K562 (cell line): ENCODE data around the gene SETSIP. TPM values are rescaled to one million over a fixed set of nuclear protein-coding genes. Genes with fewer than 3 reads are reported as not detected.

ENCODE experiments used
- ATAC-seq: fragments of 200-7000 bp; cut with Tn5 transposase; 3 replicates; pipeline ENCODE4 v1.9.1; 2020; ENCODE audit warnings: moderate library complexity
- BruUV-seq: library from RNA; stranded (reverse); fragments of 400-500 nt; replicated peaks from 2 replicates; lab custom pipeline; 2021; lab: Mats Ljungman, UMichigan
- CTCF ChIA-PET: fragments of 300-600 bp; formaldehyde crosslinking; extraction: SDS; loops from one replicate; lab custom pipeline; 2021; ENCODE audit warnings: low intra/inter-chr PET ratio; lab: Yijun Ruan, JAX
- POLR2A ChIA-PET: fragments of 300-600, 350-650 bp; sonication (Branson Sonifier 250); formaldehyde crosslinking; extraction: SDS; loops from one replicate; lab custom pipeline; 2021; ENCODE audit warnings: antibody characterized with exemption, inconsistent platforms; lab: Yijun Ruan, JAX
- DNase-seq, 4 experiments: peaks; one replicate each; pipeline versions ENCODE4 v3.0.0 to v3.0.0-alpha.2; 2011 to 2018; ENCODE audit warnings: low spot score in 3 of 4, mixed read lengths in 3 of 4; ENCODE audit errors: extremely low read depth in 1 of 4
- FAIRE-seq: peaks from 2 replicates; lab custom pipeline; 2011; peaks lifted over from hg19 to GRCh38; lab: Jason Lieb, UNC
- H2AFZ ChIP-seq: 2 replicates; pipeline ENCODE4 v1.6.0; 2011; ENCODE audit warnings: low read depth, low read length, control low read depth, inconsistent platforms
- H3K27ac ChIP-seq: fragments of 200-600 bp; 3 replicates; pipeline ENCODE4 v1.8.0; 2011; ENCODE audit warnings: low read depth, mild to moderate bottlenecking, control low read depth, inconsistent platforms, low read length, moderate library complexity, mixed read lengths; ENCODE audit errors: extremely low read depth
- H3K27me3 ChIP-seq, 2 experiments: fragments of 300-600 bp in 1 of 2; 2 replicates in 1 of 2; 3 replicates in 1 of 2; pipeline versions ENCODE4 v1.6.0 to v1.8.0; 2011; ENCODE audit warnings: inconsistent platforms in 2 of 2, low read length in 2 of 2, mild to moderate bottlenecking in 1 of 2, mixed read lengths in 1 of 2, moderate library complexity in 1 of 2; ENCODE audit not compliant: control insufficient read depth in 2 of 2, insufficient read depth in 2 of 2
- H3K36me3 ChIP-seq: fragments of 300-600 bp; 3 replicates; pipeline ENCODE4 v1.8.0; 2011; ENCODE audit warnings: mild to moderate bottlenecking, low read length, inconsistent platforms; ENCODE audit not compliant: control insufficient read depth, insufficient read depth
- H3K4me1 ChIP-seq, 2 experiments: fragments of 200-600 bp in 1 of 2; replicated peaks in 1 of 2; 2 replicates in 1 of 2; 3 replicates in 1 of 2; pipeline versions ENCODE4 v1.5.1 to v1.8.0; 2011; ENCODE audit warnings: inconsistent platforms in 2 of 2, low read length in 2 of 2, mild to moderate bottlenecking in 1 of 2, mixed read lengths in 1 of 2, moderate library complexity in 1 of 2; ENCODE audit not compliant: control insufficient read depth in 2 of 2, insufficient read depth in 2 of 2
- H3K4me2 ChIP-seq: 2 replicates; pipeline ENCODE4 v1.6.1; 2011; ENCODE audit warnings: low read length, control low read depth, inconsistent platforms, mixed read lengths; ENCODE audit not compliant: insufficient read depth
- H3K4me3 ChIP-seq: fragments of 200-600 bp; sonication (generic), shearing (Covaris generic); 2 replicates; pipeline ENCODE4 v1.5.1; 2016; ENCODE audit warnings: control low read depth, inconsistent platforms
- H3K79me2 ChIP-seq: fragments of 200-600 bp; 3 replicates; pipeline ENCODE4 v1.8.0; 2011; ENCODE audit warnings: low read length, inconsistent platforms; ENCODE audit not compliant: control insufficient read depth, insufficient read depth
- H3K9ac ChIP-seq, 2 experiments: 2 replicates each; pipeline versions ENCODE4 v1.6.0 to v1.6.1; 2011; ENCODE audit warnings: low read depth in 2 of 2, low read length in 2 of 2, control low read depth in 1 of 2, inconsistent platforms in 1 of 2, mild to moderate bottlenecking in 1 of 2, mixed read lengths in 1 of 2; ENCODE audit not compliant: insufficient read depth in 1 of 2
- H3K9me1 ChIP-seq: one replicate; pipeline ENCODE4 v1.6.0; 2011; ENCODE audit warnings: inconsistent platforms, mild to moderate bottlenecking, low read length, moderate library complexity; ENCODE audit not compliant: control insufficient read depth, insufficient read depth
- H3K9me3 ChIP-seq: replicated peaks from 2 replicates; pipeline ENCODE4 v1.5.1; 2011; ENCODE audit warnings: low read depth, low read length, inconsistent platforms; ENCODE audit not compliant: control insufficient read depth, insufficient read depth
- H4K20me1 ChIP-seq: replicated peaks from 2 replicates; pipeline ENCODE4 v1.6.1; 2011; ENCODE audit warnings: low read length, inconsistent platforms, mixed read lengths; ENCODE audit not compliant: control insufficient read depth, insufficient read depth
- COPS2 ChIP-seq: fragments of 450-650 bp; conservative IDR thresholded peaks from 2 replicates; pipeline ENCODE4 v1.6.1; 2016; ENCODE audit warnings: mild to moderate bottlenecking, moderate library complexity
- CSDE1 ChIP-seq, 2 experiments: fragments of 450-650 bp; IDR thresholded peaks; 2 replicates each; pipeline ENCODE4 v1.6.1; 2016; ENCODE audit warnings: mild to moderate bottlenecking in 1 of 2
- CTBP1 ChIP-seq: fragments of 450-650 bp; IDR thresholded peaks from 2 replicates; pipeline ENCODE4 v1.6.1; 2016; ENCODE audit warnings: borderline replicate concordance
- NCOR1 ChIP-seq: fragments of 450-650 bp; IDR thresholded peaks from 2 replicates; pipeline ENCODE4 v1.6.1; 2016; ENCODE audit warnings: mild to moderate bottlenecking, moderate library complexity
- PCBP1 ChIP-seq: fragments of 200-400 bp; formaldehyde crosslinking; IDR thresholded peaks from 2 replicates; pipeline ENCODE4 v1.6.1; 2018; ENCODE audit warnings: mild to moderate bottlenecking, low read depth, low read length; ENCODE audit not compliant: poor library complexity, severe bottlenecking
- SMC3 ChIP-seq: conservative IDR thresholded peaks from 2 replicates; pipeline ENCODE4 v1.6.1; 2011; ENCODE audit warnings: low read depth, low read length, improper control_type of control experiment; ENCODE audit not compliant: insufficient read depth
- SRSF3 ChIP-seq: fragments of 200-400 bp; formaldehyde crosslinking; IDR thresholded peaks from 2 replicates; pipeline ENCODE4 v1.6.1; 2016; ENCODE audit warnings: mild to moderate bottlenecking, low read length, moderate library complexity; ENCODE audit not compliant: insufficient read depth
- STAT5A ChIP-seq: IDR thresholded peaks from 2 replicates; pipeline ENCODE4 v1.6.1; 2012; ENCODE audit warnings: low read length, inconsistent platforms, borderline replicate concordance
- ZKSCAN1 ChIP-seq: fragments of 150-350 bp; IDR thresholded peaks from 2 replicates; pipeline ENCODE4 v1.6.1; 2016; ENCODE audit warnings: low read depth, low read length
- ZNF57 ChIP-seq: fragments of 450-650 bp; formaldehyde crosslinking; IDR thresholded peaks from 2 replicates; pipeline ENCODE4 v1.4.0; 2020; ENCODE audit warnings: mild to moderate bottlenecking, moderate library complexity
- WGBS: fragments of 100-300 bp; shearing (Covaris generic); methylation state at CpG from one replicate; pipeline ENCODE4 v1.1.6; 2016; ENCODE audit warnings: low coverage, mixed read lengths; ENCODE audit not compliant: insufficient coverage; ENCODE audit errors: missing lambda C conversion rate; 5-methylcytosine and 5-hydroxymethylcytosine counted together
- in situ Hi-C: fragments of 300-500 bp; cut with MboI; formaldehyde crosslinking; loops from 4 replicates; pipeline ENCODE4 v1.15.0; 2018; ENCODE audit warnings: inconsistent platforms, mixed read lengths
- intact Hi-C: fragments of 100-400 bp; cut with micrococcal nuclease; formaldehyde crosslinking; loops from 2 replicates; pipeline ENCODE4 v1.14.2; 2022
- polyA plus RNA-seq, 8 experiments: library from polyadenylated mRNA; depleted of rRNA in 4 of 8; stranded (reverse) in 5 of 8; unstranded in 3 of 8; fragments of >200 nt; fragmentation: Nextera tagmentation in 2 of 8; fragmentation: Illumina TruSeq in 1 of 8; extraction: Ambion mirVana in 2 of 8; extraction: Trizol in 1 of 8; gene quantifications; 2 replicates each; pipeline versions ENCODE4 v1.2.1 to v1.2.3, GENCODE V29; 2011 to 2014; ENCODE audit warnings: inconsistent platforms in 1 of 8, missing spikeins in 1 of 8
- total RNA-seq, 7 experiments: library from RNA; depleted of rRNA in 6 of 7; stranded (reverse); fragments of >200 nt in 6 of 7; fragmentation: Illumina TruSeq in 2 of 7; extraction: Trizol in 2 of 7; gene quantifications; 2 replicates each; pipeline versions ENCODE4 v1.2.1 to v1.2.3, GENCODE V29; 2011 to 2021; ENCODE audit warnings: low replicate concordance in 1 of 7

The SETSIP gene
- total and polyA plus RNA-seq, 9 of the 15 experiments (the other 6 are each of a cell fraction or from before 2014, with no cell fraction given) = 0.22 to 0.43 TPM; not detected in 7

DNA sequence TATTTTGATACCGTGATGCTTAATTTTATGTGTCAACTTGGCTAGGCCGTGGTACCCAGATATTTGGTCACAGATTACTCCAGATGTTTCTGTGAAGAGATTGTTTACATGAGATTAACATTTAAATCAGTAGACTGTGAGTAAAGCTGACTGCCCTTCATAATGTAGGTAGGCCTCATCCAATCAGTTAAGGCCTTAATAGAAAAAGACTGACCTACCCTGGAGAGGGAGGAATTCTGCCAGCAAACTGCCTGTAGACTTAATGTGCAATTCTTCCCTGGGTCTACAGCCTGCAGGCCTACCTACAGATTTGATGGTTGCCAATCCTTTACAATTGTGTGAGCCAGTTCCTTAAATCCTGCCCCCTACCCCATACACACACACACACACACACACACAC is 4.3 kb downstream of the SETSIP start:
- intact Hi-C loops (no loop called here), in situ Hi-C loops (no loop called here)
- WGBS = 7% methylated on average over 2 of the region's 2 CpGs
- FAIRE-seq = no peak
- no peak overlapping the region for H3K27ac ChIP-seq
- CTCF ChIA-PET = no interaction called here
- peaks cover 0 to 4% of the 10 kb centered on the region in 2 experiments; a peak in 2 of 5 replicates for H3K27me3 ChIP-seq
- H3K79me2 ChIP-seq = no peaks in the 10 kb centered on the region
- H3K4me3 ChIP-seq = no peak overlapping the region
- H3K9me1 ChIP-seq = no peaks in the 10 kb centered on the region
- no peak for DNase-seq
- no peak for ATAC-seq
- no peak overlapping the region for H3K4me2 ChIP-seq
- no peaks in the 10 kb centered on the region for H3K9me3 ChIP-seq
- H2AFZ ChIP-seq = no peak overlapping the region
- TF ChIP-seq NCOR1 = no peak
- no peak for TF ChIP-seq SRSF3
- TF ChIP-seq SMC3 = no peak
- TF ChIP-seq CTBP1 = no peak
- no peak for TF ChIP-seq STAT5A
- TF ChIP-seq COPS2 = no peak
- TF ChIP-seq ZKSCAN1 = no peak
- TF ChIP-seq CSDE1 (IDR thresholded peaks at IDR 0.05) = no peak
- TF ChIP-seq PCBP1 = no peak
- TF ChIP-seq ZNF57 (CRISPR knock-in tag) = no peak
- TF ChIP-seq, all 486 proteins: peak for 0
- no peaks in the 10 kb centered on the region for H3K36me3 ChIP-seq
- no TSS peak for BruUV-seq
- no peaks in the 10 kb centered on the region for H4K20me1 ChIP-seq
- H3K4me1 ChIP-seq = peaks cover 0 to 4% of the 10 kb centered on the region in 2 experiments; a peak in 1 of 5 replicates
- POLR2A ChIA-PET = interaction anchor here (0.8 kb wide), 1 partner anchor 10 kb away, joined by 3 read pairs; no protein-coding TSS in a partner anchor
- no peak overlapping the region for H3K9ac ChIP-seq
